Measurements from ENCODE around the gene DCP2. TPM values are rescaled to one million over a fixed set of nuclear protein-coding genes. Genes with fewer than 3 reads are reported as not detected.

Gene DCP2
- total RNA-seq, 1 donor from 2014 or later, result 58.2 TPM

DNA sequence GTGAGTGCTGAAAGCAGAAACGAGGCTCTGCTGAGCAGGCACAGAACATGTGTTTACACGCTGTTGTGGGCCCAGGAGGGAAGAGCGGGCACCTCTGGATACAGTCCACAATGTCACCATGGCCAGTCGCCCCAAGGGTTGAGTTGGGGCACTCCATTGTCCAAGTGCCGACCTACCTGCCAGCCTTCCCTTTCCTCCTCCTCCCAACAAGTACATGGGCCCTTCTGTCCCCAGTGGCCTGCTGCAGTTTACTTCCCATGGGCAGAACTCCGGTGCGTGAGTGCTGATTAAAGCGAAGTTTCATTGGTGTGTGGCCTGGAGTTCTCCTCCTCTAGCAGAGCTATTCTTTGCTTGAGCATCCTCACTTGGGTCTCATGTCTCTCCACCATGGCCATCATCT lies 50.4 kb downstream of the DCP2 start:
- TF ChIP-seq POLR2A (IDR thresholded peaks at IDR 0.05) (no peak), POLR2AphosphoS5 (IDR thresholded peaks at IDR 0.05; ENCODE audit: insufficient read depth in 1 of 2, low read depth in 1 of 2) (peak in 1 of 2 donors; percentile 29)
- H3K4me1 ChIP-seq, result no peaks in the 10 kb centered on the region
- no peak overlapping the region for H3K27ac ChIP-seq
- DNase-seq (ENCODE audit: extremely low spot score in 2 of 2), result no peak
- peaks cover 0 to 23% of the 10 kb centered on the region in 2 donors for H3K36me3 ChIP-seq
- H3K27me3 ChIP-seq, result no peaks in the 10 kb centered on the region
- intact Hi-C loops (cut with DNase I), result no loop called here
- no peak overlapping the region for H3K4me3 ChIP-seq
- H3K9me3 ChIP-seq, result no peaks in the 10 kb centered on the region

DNA sequence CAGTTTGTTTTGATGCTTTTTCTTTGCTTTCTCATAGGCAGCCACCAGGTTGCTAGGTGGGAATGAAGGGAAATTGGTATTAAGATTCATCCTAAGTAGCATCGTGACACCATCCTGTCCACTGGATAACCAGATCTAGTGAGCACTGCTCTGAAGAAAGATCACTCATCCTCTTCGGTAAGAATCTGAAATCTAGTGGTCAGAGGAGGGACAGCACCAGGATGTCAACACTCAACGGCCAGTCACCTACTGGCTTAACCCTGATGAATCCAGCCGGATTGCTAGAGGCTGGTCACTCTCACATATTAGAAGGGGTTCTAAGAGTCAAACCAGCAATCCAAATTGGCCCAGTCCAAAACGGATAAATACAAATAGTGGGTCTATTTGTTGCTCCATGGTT lies 50.8 kb downstream of the DCP2 start:
- H3K36me3 ChIP-seq, result peaks cover 0 to 23% of the 10 kb centered on the region in 2 donors
- H3K4me1 ChIP-seq, result no peaks in the 10 kb centered on the region
- no peak overlapping the region for H3K27ac ChIP-seq
- no peaks in the 10 kb centered on the region for H3K9me3 ChIP-seq
- no peaks in the 10 kb centered on the region for H3K27me3 ChIP-seq
- no peak overlapping the region for H3K4me3 ChIP-seq
- DNase-seq (ENCODE audit: extremely low spot score in 2 of 2), result no peak
- TF ChIP-seq, protein P1, sequence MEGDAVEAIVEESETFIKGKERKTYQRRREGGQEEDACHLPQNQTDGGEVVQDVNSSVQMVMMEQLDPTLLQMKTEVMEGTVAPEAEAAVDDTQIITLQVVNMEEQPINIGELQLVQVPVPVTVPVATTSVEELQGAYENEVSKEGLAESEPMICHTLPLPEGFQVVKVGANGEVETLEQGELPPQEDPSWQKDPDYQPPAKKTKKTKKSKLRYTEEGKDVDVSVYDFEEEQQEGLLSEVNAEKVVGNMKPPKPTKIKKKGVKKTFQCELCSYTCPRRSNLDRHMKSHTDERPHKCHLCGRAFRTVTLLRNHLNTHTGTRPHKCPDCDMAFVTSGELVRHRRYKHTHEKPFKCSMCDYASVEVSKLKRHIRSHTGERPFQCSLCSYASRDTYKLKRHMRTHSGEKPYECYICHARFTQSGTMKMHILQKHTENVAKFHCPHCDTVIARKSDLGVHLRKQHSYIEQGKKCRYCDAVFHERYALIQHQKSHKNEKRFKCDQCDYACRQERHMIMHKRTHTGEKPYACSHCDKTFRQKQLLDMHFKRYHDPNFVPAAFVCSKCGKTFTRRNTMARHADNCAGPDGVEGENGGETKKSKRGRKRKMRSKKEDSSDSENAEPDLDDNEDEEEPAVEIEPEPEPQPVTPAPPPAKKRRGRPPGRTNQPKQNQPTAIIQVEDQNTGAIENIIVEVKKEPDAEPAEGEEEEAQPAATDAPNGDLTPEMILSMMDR (IDR thresholded peaks at IDR 0.05), result no peak
- TF ChIP-seq POLR2A (IDR thresholded peaks at IDR 0.05) (no peak), POLR2AphosphoS5 (IDR thresholded peaks at IDR 0.05; ENCODE audit: insufficient read depth in 1 of 2, low read depth in 1 of 2) (no peak)
- intact Hi-C loops (cut with DNase I), result no loop called here

DNA sequence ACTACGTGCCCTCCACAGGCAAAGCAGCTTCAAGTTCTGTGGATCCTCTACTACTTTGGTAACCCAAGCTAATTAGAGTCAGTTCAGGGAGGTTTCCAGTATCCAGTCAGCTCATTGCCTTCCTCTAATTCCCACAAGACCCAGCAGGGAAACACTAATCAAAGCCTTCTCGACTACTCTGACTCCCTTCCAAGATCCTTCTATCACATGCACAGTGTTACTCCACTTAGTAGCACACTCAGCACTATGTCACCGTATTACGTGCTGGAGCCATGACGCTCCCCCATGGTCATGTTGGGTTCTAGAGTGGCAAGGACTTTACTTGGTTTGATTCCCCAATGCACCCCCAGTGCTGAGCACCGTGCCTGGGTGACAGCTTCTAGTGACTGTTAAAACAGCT lies 53.0 kb downstream of the DCP2 start:
- no peak overlapping the region for H3K27ac ChIP-seq
- TF ChIP-seq POLR2A (IDR thresholded peaks at IDR 0.05) (no peak), POLR2AphosphoS5 (IDR thresholded peaks at IDR 0.05; ENCODE audit: insufficient read depth in 1 of 2, low read depth in 1 of 2) (no peak)
- TF ChIP-seq, protein P1 (IDR thresholded peaks at IDR 0.05), result no peak
- intact Hi-C loops (cut with DNase I), result no loop called here
- peaks cover 0 to 23% of the 10 kb centered on the region in 2 donors for H3K36me3 ChIP-seq
- DNase-seq (ENCODE audit: extremely low spot score in 2 of 2), result no peak
- no peaks in the 10 kb centered on the region for H3K27me3 ChIP-seq
- H3K4me1 ChIP-seq, result peaks cover 5% of the 10 kb centered on the region
- no peaks in the 10 kb centered on the region for H3K9me3 ChIP-seq
- no peak overlapping the region for H3K4me3 ChIP-seq

DNA sequence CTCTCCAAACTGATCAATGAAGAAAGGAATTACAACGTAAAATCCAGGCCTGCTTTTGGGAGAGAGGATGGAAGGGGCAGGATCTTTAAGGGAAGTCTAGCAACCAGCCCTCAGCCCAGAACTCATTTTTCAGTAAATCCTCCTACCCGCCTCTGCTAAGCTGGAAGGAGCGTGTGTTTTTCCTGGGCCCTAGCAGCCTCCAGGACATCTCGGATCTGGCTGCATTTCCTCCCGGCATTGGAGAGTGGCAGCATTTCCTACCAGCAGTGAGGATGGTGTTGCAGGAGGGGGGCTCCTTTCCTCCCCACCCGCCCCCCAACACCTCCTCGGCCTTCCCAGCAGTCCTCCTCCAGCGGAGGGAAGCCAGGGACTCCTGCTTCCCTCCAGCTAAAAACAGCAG lies 54.5 kb downstream of the DCP2 start:
- Histone ChIP-seq H3K4me1 (peaks cover 5% of the 10 kb centered on the region), H3K27ac (no peak overlapping the region), H3K36me3 (peaks cover 0 to 21% of the 10 kb centered on the region in 2 donors), H3K9me3 (no peaks in the 10 kb centered on the region), H3K27me3 (no peaks in the 10 kb centered on the region), H3K4me3 (no peak overlapping the region)
- TF ChIP-seq POLR2A (IDR thresholded peaks at IDR 0.05) (no peak), POLR2AphosphoS5 (IDR thresholded peaks at IDR 0.05; ENCODE audit: insufficient read depth in 1 of 2, low read depth in 1 of 2) (no peak)
- TF ChIP-seq, protein P1 (IDR thresholded peaks at IDR 0.05), result no peak
- intact Hi-C loops (cut with DNase I), result no loop called here
- no peak for DNase-seq (ENCODE audit: extremely low spot score in 2 of 2)

DNA sequence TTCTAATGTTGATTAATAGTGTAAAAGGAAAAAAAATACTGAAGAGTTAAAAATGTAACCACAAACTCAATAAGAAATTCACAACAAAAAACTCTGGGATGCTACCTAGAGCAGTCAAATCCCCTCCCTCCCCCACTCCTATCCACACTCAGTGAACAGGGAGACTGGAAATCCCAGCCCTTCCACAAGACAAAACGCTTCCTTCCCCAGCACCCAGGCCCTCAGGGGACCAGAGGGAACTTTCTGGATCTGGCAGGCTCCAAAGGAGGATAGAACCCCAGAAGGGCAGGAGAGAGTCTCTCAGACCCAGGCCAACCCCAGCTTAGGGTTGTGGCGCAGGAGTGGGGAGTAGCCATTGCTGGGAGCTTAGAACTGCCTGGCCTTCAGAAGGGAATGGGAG lies 55.0 kb downstream of the DCP2 start:
- Histone ChIP-seq H3K9me3 (no peaks in the 10 kb centered on the region), H3K27ac (no peak overlapping the region), H3K27me3 (no peaks in the 10 kb centered on the region), H3K36me3 (peaks cover 0 to 17% of the 10 kb centered on the region in 2 donors), H3K4me1 (peaks cover 5% of the 10 kb centered on the region), H3K4me3 (no peak overlapping the region)
- no peak for DNase-seq (ENCODE audit: extremely low spot score in 2 of 2)
- TF ChIP-seq, protein P1 (IDR thresholded peaks at IDR 0.05), result no peak
- TF ChIP-seq POLR2AphosphoS5 (IDR thresholded peaks at IDR 0.05; ENCODE audit: insufficient read depth in 1 of 2, low read depth in 1 of 2), result no peak
- TF ChIP-seq POLR2A (IDR thresholded peaks at IDR 0.05), result no peak
- intact Hi-C loops (cut with DNase I), result no loop called here

Data from vagina (tissue), 2 donors.